Transverse colon (tissue), 4 donors: ENCODE measurements around the gene CRABP1. TPM values are rescaled to one million over a fixed set of nuclear protein-coding genes. Genes with fewer than 3 reads are reported as not detected.

Experiments used
- DNase-seq: peaks from one replicate; pipeline ENCODE4 v3.0.0-alpha.2; 2019
- H3K27ac ChIP-seq, 4 donors: fragments of 200-600 bp; sonication (generic); 2 replicates each; pipeline ENCODE4 v1.5.1; 2016 to 2018; ENCODE audit warnings: inconsistent platforms in 4 of 4
- H3K27me3 ChIP-seq: fragments of 200-600 bp; sonication (generic); 2 replicates; pipeline ENCODE4 v1.5.1; 2017; ENCODE audit warnings: inconsistent platforms
- H3K36me3 ChIP-seq, 4 donors: fragments of 200-600 bp; sonication (generic); 2 replicates each; pipeline ENCODE4 v1.5.1; 2017 to 2019; ENCODE audit warnings: inconsistent platforms in 4 of 4
- H3K4me1 ChIP-seq, 4 donors: fragments of 200-600 bp; sonication (generic); 2 replicates each; pipeline ENCODE4 v1.5.1; 2017 to 2020; ENCODE audit warnings: inconsistent platforms in 4 of 4
- H3K4me3 ChIP-seq, 4 donors: fragments of 200-600 bp; sonication (generic); 1 replicate in 1 of 4; 2 replicates in 3 of 4; pipeline versions ENCODE4 v1.5.1 to v1.6.1; 2017 to 2019; ENCODE audit warnings: inconsistent platforms in 4 of 4
- H3K9me3 ChIP-seq, 2 donors: fragments of 200-600 bp; sonication (generic); 2 replicates each; pipeline ENCODE4 v1.5.1; 2017 to 2019; ENCODE audit warnings: inconsistent platforms in 2 of 2
- EP300 ChIP-seq: sonication (generic); formaldehyde crosslinking; IDR thresholded peaks from one replicate; pipeline ENCODE4 v1.6.1; 2017; ENCODE audit warnings: antibody characterized with exemption, low read depth
- POLR2A ChIP-seq: fragments of 450-650 bp; IDR thresholded peaks from one replicate; pipeline ENCODE4 v1.6.1; 2016; ENCODE audit warnings: antibody characterized with exemption, mild to moderate bottlenecking, moderate library complexity
- POLR2AphosphoS5 ChIP-seq, 3 donors: sonication (generic); formaldehyde crosslinking; IDR thresholded peaks; one replicate each; pipeline ENCODE4 v1.6.1; 2016; ENCODE audit warnings: antibody characterized with exemption in 3 of 3
- WGBS, 2 donors: methylation state at CpG; one replicate each; pipeline ENCODE4 v1.1.5; 2018; ENCODE audit warnings: low coverage in 1 of 2; 5-methylcytosine and 5-hydroxymethylcytosine counted together
- in situ Hi-C, 4 donors: fragments of 200-750 bp; cut with MboI; loops; one replicate each; pipeline versions ENCODE4 v1.15.0 to v1.15.1; 2017; ENCODE audit warnings: low sequenced_read_pairs in 3 of 4, low pct_ligation_motif_present in 1 of 4, low pct_unique_long_range_greater_than_20kb in 1 of 4
- intact Hi-C: fragments of 100-400 bp; cut with DNase I; formaldehyde crosslinking; loops from one replicate; pipeline ENCODE4 v1.15.1; 2023; ENCODE audit warnings: low total_unique reads
- total RNA-seq, 4 donors: library from RNA; depleted of rRNA; stranded (reverse); fragments of >200 nt; gene quantifications; one replicate each; pipeline ENCODE4 v1.1.0, GENCODE V29; 2016
- TF ChIP-seq, protein P1 (sequence below), 5 experiments: fragments of 200-600 bp in 3 of 5; fragments of 450-650 bp in 2 of 5; sonication (generic) in 3 of 5; IDR thresholded peaks; 1 replicate in 2 of 5; 2 replicates in 3 of 5; pipeline ENCODE4 v1.5.1; 2016 to 2017; ENCODE audit warnings: antibody characterized with exemption in 5 of 5, inconsistent platforms in 3 of 5, mild to moderate bottlenecking in 2 of 5, moderate library complexity in 1 of 5

Gene CRABP1
- total RNA-seq, 4 donors from 2014 or later: 1.9 to 2.7 TPM; not detected in 2

GRCh38 chr15:78362716-78363380 is 22.7 kb downstream of the CRABP1 start:
- no peaks in the 10 kb centered on the region for H3K36me3 ChIP-seq
- no peak overlapping the region for H3K4me3 ChIP-seq
- no peaks in the 10 kb centered on the region for H3K27me3 ChIP-seq
- in situ Hi-C loops (no loop called here), intact Hi-C loops (no loop called here)
- no peak for TF ChIP-seq POLR2AphosphoS5 (IDR thresholded peaks at IDR 0.05)
- TF ChIP-seq, protein P1, sequence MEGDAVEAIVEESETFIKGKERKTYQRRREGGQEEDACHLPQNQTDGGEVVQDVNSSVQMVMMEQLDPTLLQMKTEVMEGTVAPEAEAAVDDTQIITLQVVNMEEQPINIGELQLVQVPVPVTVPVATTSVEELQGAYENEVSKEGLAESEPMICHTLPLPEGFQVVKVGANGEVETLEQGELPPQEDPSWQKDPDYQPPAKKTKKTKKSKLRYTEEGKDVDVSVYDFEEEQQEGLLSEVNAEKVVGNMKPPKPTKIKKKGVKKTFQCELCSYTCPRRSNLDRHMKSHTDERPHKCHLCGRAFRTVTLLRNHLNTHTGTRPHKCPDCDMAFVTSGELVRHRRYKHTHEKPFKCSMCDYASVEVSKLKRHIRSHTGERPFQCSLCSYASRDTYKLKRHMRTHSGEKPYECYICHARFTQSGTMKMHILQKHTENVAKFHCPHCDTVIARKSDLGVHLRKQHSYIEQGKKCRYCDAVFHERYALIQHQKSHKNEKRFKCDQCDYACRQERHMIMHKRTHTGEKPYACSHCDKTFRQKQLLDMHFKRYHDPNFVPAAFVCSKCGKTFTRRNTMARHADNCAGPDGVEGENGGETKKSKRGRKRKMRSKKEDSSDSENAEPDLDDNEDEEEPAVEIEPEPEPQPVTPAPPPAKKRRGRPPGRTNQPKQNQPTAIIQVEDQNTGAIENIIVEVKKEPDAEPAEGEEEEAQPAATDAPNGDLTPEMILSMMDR (IDR thresholded peaks at IDR 0.05): no peak
- no peak for TF ChIP-seq EP300
- no peak for DNase-seq
- H3K27ac ChIP-seq: no peak overlapping the region
- WGBS, 2 donors: 72% methylated on average over 8 of the region's 8 CpGs; no CpG with 5 or more reads in 1 of the 2 donors
- H3K9me3 ChIP-seq: no peaks in the 10 kb centered on the region
- H3K4me1 ChIP-seq: peaks cover 0 to 13% (median 11%) of the 10 kb centered on the region in 4 donors

DNA sequence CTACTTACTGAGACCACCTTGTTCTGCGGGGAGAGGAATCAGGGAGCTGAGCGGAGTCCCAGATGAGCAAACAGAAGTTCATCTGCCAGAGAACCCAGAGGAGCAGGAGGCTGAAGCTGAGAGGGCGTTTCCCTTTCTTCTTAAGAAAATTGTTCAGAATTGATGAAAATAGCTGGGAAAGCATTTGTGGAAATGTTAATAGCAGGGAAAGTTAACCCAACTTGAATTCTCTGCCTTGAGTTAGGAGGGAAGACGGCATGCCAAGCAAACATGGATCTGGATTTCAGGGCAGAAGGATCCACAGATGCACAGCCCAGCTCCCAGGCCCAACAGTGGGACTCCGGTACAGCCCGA is 23.2 kb downstream of the CRABP1 start:
- H3K4me3 ChIP-seq: no peak overlapping the region
- DNase-seq: no peak
- no peaks in the 10 kb centered on the region for H3K9me3 ChIP-seq
- TF ChIP-seq EP300 (no peak), POLR2A (no peak), POLR2AphosphoS5 (IDR thresholded peaks at IDR 0.05) (no peak)
- TF ChIP-seq, protein P1 (IDR thresholded peaks at IDR 0.05): no peak
- WGBS, 2 donors: 88 to 91% methylated on average over 5 to 6 of the region's 6 CpGs
- no peaks in the 10 kb centered on the region for H3K27me3 ChIP-seq
- no peaks in the 10 kb centered on the region for H3K36me3 ChIP-seq
- in situ Hi-C loops: no loop called here
- intact Hi-C loops: no loop called here
- H3K4me1 ChIP-seq: peaks cover 0 to 13% (median 11%) of the 10 kb centered on the region in 4 donors
- no peak overlapping the region for H3K27ac ChIP-seq

GRCh38 chr15:78364233-78364632 is 24.1 kb downstream of the CRABP1 start:
- no peak overlapping the region for H3K27ac ChIP-seq
- in situ Hi-C loops: no loop called here
- H3K9me3 ChIP-seq: no peaks in the 10 kb centered on the region
- no peak overlapping the region for H3K4me3 ChIP-seq
- no peaks in the 10 kb centered on the region for H3K36me3 ChIP-seq
- H3K4me1 ChIP-seq: peaks cover 0 to 13% (median 11%) of the 10 kb centered on the region in 4 donors
- TF ChIP-seq POLR2AphosphoS5 (IDR thresholded peaks at IDR 0.05) (no peak), EP300 (no peak), POLR2A (no peak)
- TF ChIP-seq, protein P1 (IDR thresholded peaks at IDR 0.05): no peak
- 72% methylated on average over 7 of the region's 7 CpGs; no CpG with 5 or more reads in 1 of the 2 donors for WGBS, 2 donors
- DNase-seq: no peak
- no peaks in the 10 kb centered on the region for H3K27me3 ChIP-seq
- intact Hi-C loops: no loop called here

- TF ChIP-seq POLR2AphosphoS5 (IDR thresholded peaks at IDR 0.05): no peak
- TF ChIP-seq, protein P1 (IDR thresholded peaks at IDR 0.05): no peak
Measured at GRCh38 chr15:78365917-78366316, 25.8 kb downstream of the CRABP1 start.

More at GRCh38 chr15:78365917-78366316, 25.8 kb downstream of the CRABP1 start:
- Histone ChIP-seq H3K36me3 (no peaks in the 10 kb centered on the region), H3K27me3 (no peaks in the 10 kb centered on the region), H3K27ac (peak overlapping the region in 2 of 4 donors; percentile 9 to 29), H3K4me3 (no peak overlapping the region), H3K4me1 (peaks cover 0 to 13% (median 11%) of the 10 kb centered on the region in 4 donors), H3K9me3 (no peaks in the 10 kb centered on the region)
- intact Hi-C loops (no loop called here), in situ Hi-C loops (no loop called here)
- 18% methylated on average over 8 of the region's 8 CpGs; no CpG with 5 or more reads in 1 of the 2 donors for WGBS, 2 donors
- peak; percentile 74 for DNase-seq
